Measurements from ENCODE around the gene ZNF598.
"Not testable (repeated sequence)": the region's sequence is repeated elsewhere in the genome, so short reads cannot be mapped to it uniquely, and the experiment has no call there.

ZNF598 gene

DNA sequence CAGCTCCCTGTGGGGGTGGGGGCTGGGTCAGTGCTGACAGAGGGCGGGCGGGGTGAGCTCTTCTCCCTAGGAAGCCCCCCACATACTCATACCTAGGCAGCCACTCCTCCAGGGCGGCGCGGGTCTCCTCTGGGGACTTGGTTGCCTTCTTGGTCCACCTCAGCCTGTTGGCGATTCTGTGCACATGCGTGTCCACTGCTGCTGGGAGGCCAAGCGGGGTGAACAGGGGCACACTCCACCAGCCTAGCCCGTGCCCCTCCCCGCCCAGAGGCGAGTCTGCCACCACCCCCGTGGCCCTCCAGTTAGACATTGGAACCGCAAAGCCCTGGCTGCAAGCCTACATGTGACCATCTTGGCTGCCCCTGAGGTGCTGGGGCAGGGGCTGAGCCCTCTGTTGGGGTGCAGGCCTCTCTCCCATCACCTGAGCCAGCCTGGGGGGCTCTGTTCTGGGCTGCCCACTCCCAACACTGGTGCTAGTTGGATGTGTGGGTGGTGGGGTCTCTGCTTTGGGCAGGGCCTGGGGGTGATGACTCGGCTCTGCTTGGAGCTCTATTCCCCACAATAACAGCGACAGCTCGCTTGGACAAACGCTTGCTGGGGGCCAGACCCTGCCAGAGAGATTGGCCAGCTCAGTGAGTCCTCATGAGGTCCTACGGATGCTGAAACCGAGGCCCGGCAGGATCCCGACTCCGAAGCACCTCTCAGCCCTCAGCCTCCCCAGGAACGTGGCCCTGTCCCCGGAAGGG, 30.6 kb upstream of the ZNF598 start:
- no peak for DNase-seq

DNA sequence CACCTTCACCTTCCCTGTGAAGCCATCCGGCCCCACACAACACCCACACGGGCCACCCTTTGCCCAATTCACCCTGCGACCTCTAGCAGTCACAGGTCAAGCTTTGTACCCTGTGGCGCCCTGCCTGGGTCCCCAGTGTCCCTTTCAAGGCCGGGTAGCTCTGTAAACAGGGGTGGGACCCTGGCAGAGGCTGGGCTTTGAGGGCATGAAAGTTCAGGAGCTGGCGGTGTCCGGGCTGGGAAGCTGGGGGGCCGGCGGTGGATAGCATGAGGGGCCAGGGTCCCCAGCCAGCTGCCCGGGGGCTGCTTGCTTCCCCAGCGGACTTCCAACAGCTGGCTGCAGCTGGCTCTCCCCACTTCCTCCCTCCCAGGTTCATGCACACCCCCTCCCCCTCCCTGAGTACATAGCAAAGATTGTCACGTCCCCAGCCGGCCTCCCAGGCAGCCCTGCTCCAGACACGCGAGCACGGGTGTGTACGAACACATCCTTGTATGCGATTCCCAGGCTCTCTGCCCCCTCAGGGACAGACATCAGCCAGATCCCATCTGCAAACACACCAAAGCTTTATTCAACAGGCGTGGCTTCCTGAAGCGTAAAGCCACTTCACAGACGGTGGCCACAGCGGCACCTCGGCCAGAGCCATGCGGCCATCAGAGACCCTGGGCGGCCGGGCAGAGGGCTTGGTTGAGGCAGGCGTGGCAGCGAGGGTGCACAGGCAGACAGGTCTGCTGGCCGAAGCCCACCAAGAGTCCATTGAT, 29.8 kb upstream of the ZNF598 start:
- no peak for DNase-seq

DNA sequence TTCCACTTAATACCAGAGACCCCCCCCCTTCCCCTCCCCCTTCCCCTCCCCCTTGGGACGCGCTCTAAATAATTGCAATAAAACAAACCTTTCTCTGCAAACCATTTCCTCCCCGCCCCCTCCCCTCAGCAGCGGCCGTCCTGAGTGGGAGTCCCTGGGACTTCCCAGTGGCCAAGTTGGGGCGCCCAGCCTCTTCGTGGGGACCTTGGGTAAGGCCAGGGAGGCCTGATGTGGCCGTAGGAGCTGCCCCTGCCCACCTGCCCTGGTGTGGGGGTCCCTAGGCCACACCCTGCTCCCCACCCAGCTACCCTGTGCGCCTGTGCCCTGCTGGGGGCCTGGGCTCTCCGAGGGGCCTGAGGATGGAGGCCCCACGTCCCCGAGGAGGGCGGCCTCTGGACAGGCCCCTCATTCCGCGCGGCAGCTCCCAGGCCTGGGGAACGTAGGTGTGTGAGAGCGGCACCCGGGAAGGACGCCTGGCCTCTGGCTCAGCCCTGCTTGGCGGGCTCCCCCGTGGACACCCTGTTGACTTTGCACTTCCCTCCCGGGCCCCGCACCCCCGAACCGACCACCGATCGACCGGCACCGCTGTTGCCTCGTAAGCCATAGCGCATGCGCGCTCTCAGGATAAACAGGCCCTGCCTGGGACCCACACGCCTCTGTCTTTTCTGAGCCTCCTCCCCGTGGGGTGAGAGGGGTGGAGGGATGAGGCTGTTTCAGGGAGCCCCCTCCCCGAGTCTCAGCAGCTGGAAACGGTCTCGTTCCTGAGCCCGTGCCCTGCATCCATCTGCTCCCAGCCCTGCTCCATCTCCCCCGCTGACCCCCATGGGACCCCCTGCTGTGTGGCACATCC, 29.0 kb upstream of the ZNF598 start:
- DNase-seq, result no peak

DNA sequence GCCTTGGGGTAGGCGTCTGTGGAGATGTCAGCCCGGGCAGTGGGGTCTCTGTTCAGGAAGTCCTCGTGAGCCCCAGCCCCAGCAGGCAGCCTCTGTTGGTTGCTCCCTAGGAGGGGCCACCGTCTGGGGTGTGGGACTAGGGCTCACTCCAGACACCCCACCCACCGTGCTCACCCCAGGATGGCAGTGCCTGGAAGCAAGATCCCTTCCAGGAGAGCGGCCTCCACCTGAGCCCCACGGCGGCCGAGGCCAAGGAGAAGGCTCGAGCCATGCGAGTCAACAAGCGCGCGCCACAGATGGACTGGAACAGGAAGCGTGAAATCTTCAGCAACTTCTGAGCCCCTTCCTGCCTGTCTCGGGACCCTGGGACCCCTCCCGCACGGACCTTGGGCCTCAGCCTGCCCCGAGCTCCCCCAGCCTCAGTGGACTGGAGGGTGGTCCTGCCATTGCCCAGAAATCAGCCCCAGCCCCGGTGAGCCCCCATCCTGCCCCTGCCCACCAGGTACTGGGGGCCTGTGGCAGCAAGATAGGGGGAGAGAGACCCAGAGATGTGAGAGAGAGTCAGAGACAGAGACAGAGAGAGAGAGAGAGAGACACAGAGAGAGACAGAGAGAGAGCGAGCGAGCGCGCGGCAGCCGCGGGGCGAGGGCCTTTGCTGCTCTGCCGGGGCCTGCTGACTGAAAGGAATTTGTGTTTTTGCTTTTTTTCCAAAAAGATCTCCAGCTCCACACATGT, 28.2 kb upstream of the ZNF598 start:
- no peak for DNase-seq

DNA sequence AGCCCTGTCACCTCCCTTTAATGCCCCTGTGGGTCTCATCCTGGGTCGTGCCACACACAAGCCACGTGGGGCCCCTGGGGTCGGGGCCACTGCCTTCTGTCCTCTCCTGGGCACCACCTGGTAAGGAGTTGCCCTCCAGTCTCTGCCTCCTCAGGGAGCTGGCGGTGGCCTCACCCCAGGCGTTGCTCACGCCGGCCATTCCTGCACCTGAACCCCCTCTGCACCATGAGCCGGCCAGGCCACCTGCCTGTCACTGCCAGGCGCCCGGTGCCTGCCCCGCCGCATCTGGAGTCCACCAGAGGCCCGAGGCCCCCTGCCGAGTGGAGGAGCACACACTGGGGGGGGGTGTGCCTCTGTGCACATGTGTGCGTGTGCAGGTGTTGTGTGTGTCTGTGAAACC, 27.5 kb upstream of the ZNF598 start:
- DNase-seq, result no peak

DNA sequence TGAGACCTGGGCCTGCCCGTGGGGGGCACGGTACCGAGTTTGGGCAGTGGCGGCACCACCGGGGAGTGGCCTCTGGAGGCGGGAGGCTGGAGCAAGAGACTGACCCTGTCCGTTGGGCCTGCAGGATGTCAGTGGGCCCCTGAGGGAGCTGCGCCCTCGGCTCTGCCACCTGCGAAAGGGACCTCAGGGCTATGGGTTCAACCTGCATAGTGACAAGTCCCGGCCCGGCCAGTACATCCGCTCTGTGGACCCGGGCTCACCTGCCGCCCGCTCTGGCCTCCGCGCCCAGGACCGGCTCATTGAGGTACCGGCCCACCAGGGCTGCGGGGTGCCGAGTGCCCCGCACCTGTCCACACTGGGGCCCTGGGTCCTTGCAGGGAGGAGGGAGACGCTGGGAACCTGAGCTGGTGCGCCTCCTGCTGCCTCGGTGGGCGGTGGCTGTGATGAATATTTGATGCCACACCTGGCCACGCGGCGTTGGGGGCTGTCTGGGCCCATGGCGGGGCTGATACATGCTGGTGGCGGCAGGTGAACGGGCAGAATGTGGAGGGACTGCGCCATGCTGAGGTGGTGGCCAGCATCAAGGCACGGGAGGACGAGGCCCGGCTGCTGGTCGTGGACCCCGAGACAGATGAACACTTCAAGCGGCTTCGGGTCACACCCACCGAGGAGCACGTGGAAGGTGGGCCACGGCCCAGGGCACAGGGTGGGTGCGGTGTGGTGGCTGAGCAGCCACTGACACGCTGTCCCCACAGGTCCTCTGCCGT, 26.8 kb upstream of the ZNF598 start:
- no peak for DNase-seq

DNA sequence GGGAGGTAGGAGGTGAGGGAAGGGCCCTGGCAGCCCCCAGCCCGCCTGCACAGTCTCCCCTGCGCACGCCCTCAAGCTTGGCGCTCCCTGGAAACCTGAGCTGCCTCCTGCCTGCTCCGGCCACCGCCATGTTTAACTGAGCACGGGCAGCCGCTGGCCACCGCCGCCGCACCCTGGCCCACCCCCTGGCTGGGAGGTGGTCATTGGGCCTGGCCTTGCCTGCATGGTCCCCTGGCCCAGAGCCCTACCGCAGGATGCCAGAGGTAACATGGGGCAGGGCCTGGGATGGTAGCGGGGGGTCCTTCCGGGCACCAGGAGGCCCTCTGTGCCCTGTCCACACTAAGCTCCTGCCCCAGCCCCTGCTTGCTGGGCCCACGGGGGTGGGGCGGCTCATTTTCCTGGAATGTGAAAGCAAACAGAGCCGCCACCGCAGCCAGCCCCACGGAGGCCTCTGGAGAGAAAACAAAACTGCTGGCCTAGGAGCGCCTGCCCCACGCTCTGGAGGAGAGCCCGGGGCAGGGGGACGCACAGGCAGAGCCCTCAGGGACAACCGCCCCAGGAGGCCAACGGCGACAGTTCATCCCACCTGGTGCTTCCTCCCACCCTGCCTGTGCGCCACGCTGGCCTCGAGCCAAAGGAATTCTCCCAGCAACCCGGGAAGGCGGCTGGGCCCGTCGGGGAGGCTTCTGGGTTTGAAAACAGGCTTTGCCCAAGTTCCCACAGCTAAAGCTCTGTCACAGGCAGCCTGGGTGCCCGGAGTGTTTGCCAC, 26.0 kb upstream of the ZNF598 start:
- no peak for DNase-seq

DNA sequence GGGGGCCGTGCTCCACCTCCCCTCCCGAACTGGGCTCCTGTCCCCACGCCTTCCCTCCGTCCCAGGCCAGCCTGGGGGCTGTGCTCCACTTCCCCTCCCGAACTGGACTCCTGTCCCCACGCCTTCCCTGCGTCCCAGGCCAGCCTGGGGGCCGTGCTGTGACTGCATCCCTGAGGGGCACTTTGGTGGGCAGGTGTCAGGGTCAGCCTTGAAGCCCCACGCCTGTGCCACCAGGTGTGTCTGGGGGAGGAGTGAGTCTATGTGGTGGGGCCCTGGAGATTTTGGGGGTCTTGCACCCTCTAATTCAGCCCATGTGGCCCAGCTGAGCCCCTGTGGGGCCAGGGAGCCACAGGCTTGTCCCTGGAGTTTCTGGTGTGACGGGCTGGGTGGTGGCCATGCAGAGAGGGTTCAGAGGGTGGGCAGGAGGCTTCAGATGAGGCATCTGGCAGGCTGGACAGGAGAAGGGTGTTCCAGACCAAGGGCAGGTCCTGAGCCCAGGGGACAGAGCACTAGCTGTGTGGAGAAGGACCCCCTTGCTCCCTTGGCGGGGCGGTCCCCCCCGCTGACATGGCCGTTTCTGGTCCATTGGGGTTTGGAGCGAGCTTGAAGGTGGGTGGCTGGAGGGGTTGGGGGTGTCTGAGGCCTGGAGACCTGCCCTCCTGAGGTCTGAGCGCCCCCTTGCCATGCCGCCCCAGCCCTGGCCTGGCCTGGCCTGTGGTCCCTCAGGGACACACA, 25.2 kb upstream of the ZNF598 start:
- DNase-seq, result no peak

DNA sequence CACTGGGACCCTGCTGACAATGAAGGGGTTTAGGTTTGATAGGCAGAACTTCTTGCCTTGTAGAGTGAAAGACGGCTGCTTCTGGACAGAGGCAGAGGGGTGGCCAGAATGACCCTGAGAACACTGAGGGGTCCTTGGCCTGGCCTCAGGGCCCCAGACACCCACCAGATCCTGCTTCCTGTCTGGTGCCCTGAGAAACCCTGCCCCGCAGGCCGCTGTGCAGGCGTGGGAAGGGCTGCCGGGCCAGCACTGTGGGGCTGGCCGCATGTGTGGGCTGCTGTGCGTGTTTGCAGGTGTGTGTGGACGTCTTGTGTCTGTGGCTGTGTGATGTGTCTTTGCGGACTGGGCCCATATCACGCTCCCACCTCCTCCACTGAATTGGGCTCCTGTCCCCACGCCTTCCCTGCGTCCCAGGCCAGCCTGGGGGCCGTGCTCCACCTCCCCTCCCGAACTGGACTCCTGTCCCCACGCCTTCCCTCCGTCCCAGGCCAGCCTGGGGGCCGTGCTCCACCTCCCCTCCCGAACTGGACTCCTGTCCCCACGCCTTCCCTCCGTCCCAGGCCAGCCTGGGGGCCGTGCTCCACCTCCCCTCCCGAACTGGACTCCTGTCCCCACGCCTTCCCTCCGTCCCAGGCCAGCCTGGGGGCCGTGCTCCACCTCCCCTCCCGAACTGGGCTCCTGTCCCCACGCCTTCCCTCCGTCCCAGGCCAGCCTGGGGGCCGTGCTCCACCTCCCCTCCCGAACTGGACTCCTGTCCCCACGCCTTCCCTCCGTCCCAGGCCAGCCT, 24.5 kb upstream of the ZNF598 start:
- DNase-seq, result not testable (repeated sequence)

DNA sequence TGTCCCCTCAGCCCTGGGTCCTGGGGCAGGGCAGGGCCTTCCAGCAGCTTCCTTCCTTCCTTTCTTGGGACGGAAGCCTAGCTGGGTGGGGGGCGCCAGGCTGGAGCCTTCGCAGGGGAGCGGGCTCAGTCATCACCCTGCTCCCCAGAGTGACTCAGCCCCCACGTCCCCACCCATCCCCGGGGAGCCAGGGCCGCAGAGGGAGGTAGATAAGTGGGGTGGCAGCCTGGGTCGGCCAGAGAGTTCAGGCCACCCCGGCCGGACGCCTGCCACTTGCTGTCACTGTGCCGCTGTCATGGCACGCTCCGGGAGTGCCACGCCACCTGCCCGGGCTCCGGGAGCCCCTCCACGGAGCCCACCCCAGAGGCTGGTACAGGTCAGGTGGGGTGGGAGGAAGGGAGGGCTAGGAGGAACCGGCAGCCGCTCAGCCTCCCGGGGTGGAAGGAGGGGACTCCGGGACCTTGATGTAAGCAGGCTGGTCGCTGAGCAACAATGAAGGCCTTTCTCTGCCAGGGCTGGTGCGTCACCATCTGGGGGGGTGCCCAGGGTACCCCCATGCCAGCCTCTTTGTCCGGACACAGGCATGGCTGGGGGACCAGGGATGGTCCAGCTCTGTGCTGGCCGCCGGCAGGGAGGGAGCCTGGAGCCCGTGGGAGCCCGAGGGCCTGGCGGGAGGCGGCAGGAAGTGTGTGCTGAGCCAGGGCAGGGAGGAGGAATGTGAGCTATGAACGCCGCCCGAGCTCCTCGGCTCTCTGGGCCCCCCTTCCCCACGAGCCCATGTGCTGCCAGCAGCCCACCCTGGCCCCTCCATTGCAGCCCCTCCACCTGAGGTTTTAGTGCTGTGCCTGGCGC, 23.7 kb upstream of the ZNF598 start:
- DNase-seq, result no peak

DNA sequence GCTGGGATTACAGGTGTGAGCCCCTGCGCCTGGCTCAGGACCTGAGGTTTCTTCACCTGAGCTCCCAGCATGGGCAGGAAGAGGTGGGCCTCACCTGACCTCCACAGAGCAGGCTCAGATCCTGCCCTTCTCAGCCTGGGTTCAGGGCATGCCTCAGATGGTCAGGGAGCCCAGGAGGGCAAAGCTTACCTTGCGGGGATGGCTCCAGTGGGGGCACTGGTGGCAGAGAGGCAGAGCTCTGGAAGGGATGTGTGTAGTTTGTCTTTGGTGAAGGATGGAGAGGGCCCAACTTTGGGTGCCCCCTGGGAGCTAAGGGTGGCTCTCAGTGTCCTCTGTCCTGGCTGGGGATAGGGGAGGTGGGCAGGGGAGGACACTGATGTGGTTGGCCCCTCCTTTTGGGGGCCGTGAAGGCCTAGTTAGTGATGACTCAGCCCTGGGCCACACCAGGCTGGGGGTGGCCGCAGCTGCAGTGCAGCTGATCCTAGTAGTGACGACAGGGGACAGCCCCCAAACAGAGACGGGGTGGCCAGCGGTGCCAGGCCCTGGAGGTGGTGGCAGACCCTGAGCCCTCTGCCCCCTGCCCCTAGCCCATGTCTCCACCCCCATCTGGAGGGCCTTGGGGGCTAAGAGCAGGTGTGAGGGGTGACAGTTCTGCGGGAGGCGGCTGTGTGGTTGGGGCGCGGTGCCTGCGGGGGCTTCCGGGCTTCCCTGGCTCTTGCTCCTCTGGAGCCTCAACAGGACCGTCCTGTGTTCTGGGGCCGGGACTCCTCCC, 22.9 kb upstream of the ZNF598 start:
- no peak for DNase-seq

DNA sequence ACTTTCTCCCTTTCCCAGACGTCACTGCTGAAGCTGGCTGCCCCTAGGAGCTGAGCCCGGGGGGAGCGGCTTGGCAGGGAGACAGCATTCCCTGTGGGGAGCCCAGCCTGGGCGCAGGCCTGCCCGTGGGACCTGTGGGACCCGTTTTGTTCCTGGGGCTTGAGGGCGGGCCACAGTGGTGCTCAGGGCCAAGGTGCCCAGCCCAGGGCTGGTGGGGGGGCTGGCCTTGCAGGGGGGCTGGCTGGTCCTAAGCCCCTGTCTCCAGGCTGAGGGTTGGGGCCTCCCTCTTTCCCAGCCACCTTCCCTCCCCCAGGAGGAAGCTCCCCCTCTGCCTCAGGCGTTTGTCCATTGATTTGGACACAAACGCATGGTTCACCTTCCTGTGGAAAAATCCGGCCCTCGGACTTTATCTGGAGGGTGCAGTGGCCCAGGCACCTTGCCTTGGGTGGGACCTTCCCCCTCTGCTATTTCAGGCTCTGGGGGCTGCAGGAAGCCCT, 21.5 kb upstream of the ZNF598 start:
- no peak for DNase-seq

DNA sequence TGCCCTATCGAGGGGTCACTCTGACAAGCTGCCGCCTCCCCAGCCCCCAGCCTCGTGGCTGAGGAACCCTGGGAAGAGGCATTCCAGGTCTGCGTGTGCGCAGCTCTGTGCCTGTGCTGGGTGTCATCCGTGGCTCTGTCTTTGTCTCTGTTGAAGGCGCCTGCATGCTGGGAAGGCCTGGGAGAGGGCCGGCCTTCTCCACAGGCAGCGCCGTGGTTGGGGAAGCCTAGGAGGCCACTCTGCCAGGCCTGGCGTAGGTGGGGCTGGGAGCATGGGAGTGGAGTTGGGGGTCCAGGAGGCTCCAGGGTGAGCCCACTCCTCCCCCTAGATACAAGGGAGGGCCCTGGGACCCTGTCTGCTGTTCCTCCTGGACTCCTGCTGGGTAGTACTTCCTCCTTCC, 20.4 kb upstream of the ZNF598 start:
- DNase-seq, result no peak

DNA sequence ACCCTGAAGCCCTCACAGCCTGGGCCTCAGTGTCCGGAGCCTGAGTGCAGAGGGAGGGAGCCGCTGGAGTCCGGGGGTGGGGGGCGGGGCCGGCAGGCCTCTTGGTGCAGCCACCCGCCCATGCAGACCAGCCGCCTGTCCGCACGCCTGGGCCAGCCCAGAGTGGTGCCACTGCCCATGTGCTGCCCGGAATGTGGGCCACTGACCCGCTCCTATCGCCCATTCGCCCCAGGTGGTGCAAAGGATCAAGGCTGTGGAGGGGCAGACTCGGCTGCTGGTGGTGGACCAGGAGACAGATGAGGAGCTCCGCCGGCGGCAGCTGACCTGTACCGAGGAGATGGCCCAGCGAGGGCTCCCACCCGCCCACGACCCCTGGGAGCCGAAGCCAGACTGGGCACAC, 19.7 kb upstream of the ZNF598 start:
- DNase-seq, result no peak

DNA sequence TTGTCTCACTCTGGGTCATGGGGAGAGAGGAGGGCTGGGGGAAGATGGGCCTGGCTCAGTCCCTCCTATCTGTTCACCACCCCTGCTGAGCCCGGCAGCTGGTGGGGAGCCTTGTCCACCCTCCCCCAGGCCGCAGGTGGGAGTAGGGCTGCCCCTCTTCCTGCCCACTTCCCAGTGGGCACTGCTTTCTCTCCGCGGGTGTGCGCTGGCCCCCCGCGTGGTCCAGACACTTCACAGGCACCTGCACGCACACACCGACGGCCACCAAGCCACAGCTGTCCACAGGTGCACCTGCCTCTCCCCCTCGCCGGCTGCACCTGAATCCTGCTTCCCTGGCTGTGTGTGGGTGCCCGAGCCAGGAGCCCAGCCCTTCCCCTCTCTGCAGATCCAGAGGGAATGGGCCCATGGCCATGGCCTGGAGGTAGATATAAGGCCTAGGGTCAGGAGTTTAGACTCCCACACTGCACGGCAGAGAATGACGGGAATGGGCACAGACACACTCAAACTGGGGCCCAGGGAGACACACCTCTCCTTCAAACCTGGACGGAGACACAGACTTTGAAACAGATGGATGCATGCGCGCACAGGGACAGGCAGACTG, 19.1 kb upstream of the ZNF598 start:
- no peak for DNase-seq

DNA sequence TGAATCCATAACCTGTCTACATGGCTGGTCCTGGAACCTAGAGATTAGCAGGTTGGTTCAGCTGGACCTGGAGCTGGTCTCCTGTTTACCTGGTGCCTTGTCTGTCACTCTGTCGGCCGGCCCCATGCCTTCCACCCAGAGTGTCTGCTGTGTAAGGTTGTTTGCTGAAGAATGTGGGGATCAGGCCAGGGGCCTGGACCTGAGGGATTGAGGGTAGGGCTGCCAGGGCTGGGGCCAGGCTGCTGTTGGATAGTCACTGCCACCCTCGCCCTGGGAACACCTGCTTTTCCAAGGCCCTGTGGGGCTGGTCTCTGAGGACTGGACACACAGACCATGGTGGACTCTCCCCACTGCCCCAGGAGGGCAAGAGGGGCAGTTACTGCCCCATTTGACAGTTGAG, 18.5 kb upstream of the ZNF598 start:
- no peak for DNase-seq

Measured in CD4-positive, alpha-beta T cell treated with Interleukin-4 for 4 hours (primary cell).